HepG2 (cell line): ENCODE measurements around the gene FNBP1L. TPM values are rescaled to one million over a fixed set of nuclear protein-coding genes. Genes with fewer than 3 reads are reported as not detected.
A peak's percentile ranks its signal among the peaks of the same experiment; 100 is the strongest.

ENCODE experiments used
- AGO1 ChIP-seq: fragments of 200-400 bp; formaldehyde crosslinking; IDR thresholded peaks from 2 replicates; pipeline ENCODE4 v1.6.1; 2017; ENCODE audit warnings: mild to moderate bottlenecking, low read depth, low read length, moderate library complexity; ENCODE audit not compliant: poor library complexity, severe bottlenecking
- CENPT ChIP-seq: sonication (generic); formaldehyde crosslinking; IDR thresholded peaks from 2 replicates; pipeline ENCODE4 v1.8.0; 2022; ENCODE audit warnings: low read depth, mild to moderate bottlenecking, moderate library complexity, missing genetic modification reagents
- CHCHD3 ChIP-seq: sonication (generic); formaldehyde crosslinking; IDR thresholded peaks from 2 replicates; pipeline ENCODE4 v1.8.0; 2022; ENCODE audit warnings: mild to moderate bottlenecking, missing genetic modification reagents, moderate library complexity
- EED ChIP-seq: sonication (generic); formaldehyde crosslinking; IDR thresholded peaks from 2 replicates; pipeline ENCODE4 v1.5.0; 2020; ENCODE audit warnings: mild to moderate bottlenecking, missing genetic modification reagents
- FOXK2 ChIP-seq: fragments of 450-650 bp; IDR thresholded peaks from 2 replicates; pipeline ENCODE4 v1.6.1; 2016
- JUND ChIP-seq: sonication (generic); formaldehyde crosslinking; IDR thresholded peaks from 2 replicates; pipeline ENCODE4 v1.8.0; 2022; ENCODE audit warnings: mild to moderate bottlenecking, missing genetic modification reagents
- MAFK ChIP-seq, 2 experiments: IDR thresholded peaks in 1 of 2; conservative IDR thresholded peaks in 1 of 2; 2 replicates each; pipeline ENCODE4 v1.6.1; 2011; ENCODE audit warnings: improper control_type of control experiment in 2 of 2, low read length in 2 of 2
- MIER2 ChIP-seq: IDR thresholded peaks from 2 replicates; pipeline ENCODE4 v1.6.1; 2016; ENCODE audit warnings: missing biosample characterization, missing genetic modification reagents
- NFKB2 ChIP-seq: sonication (generic); formaldehyde crosslinking; IDR thresholded peaks from 2 replicates; pipeline ENCODE4 v1.4.0; 2020; ENCODE audit warnings: missing genetic modification reagents, borderline replicate concordance
- SOX5 ChIP-seq: IDR thresholded peaks from 2 replicates; pipeline ENCODE4 v1.6.1; 2016; ENCODE audit warnings: borderline replicate concordance
- ZNF282 ChIP-seq: fragments of 450-650 bp; IDR thresholded peaks from 2 replicates; pipeline ENCODE4 v1.6.1; 2018; ENCODE audit not compliant: partially characterized antibody
- ZNF431 ChIP-seq: sonication (generic); formaldehyde crosslinking; IDR thresholded peaks from 2 replicates; pipeline ENCODE4 v1.9.0; 2022; ENCODE audit warnings: missing genetic modification reagents, low read depth, mild to moderate bottlenecking, borderline replicate concordance
- ZNF563 ChIP-seq: sonication (generic); formaldehyde crosslinking; IDR thresholded peaks from 2 replicates; pipeline ENCODE4 v1.8.0; 2022; ENCODE audit warnings: mild to moderate bottlenecking, moderate library complexity, missing genetic modification reagents
- ZNF703 ChIP-seq: sonication (generic); formaldehyde crosslinking; IDR thresholded peaks from 2 replicates; pipeline ENCODE4 v1.5.1; 2020; ENCODE audit warnings: missing genetic modification reagents, mild to moderate bottlenecking, moderate library complexity, borderline replicate concordance
- ZNF772 ChIP-seq: sonication (generic); formaldehyde crosslinking; IDR thresholded peaks from 2 replicates; pipeline ENCODE4 v1.5.0; 2020; ENCODE audit warnings: mild to moderate bottlenecking, missing genetic modification reagents
- ZNF773 ChIP-seq: sonication (generic); formaldehyde crosslinking; IDR thresholded peaks from 2 replicates; pipeline ENCODE4 v1.4.0; 2020; ENCODE audit warnings: missing genetic modification reagents, borderline replicate concordance
- ZNF879 ChIP-seq: sonication (generic); formaldehyde crosslinking; IDR thresholded peaks from 2 replicates; pipeline ENCODE4 v1.8.1; 2023; ENCODE audit warnings: missing genetic modification reagents
- ZSCAN20 ChIP-seq: sonication (generic); formaldehyde crosslinking; IDR thresholded peaks from 2 replicates; pipeline ENCODE4 v1.4.0; 2020; ENCODE audit warnings: missing genetic modification reagents, mild to moderate bottlenecking, borderline replicate concordance
- polyA plus RNA-seq, 8 experiments: library from polyadenylated mRNA; depleted of rRNA in 3 of 8; stranded (reverse) in 7 of 8; unstranded in 1 of 8; fragments of >200 nt; fragmentation: Illumina TruSeq in 4 of 8; extraction: Trizol in 4 of 8; gene quantifications; 2 replicates each; pipeline versions ENCODE4 v1.2.1 to v1.2.3, GENCODE V29; 2011 to 2016; ENCODE audit warnings: low read depth in 4 of 8, missing spikeins in 1 of 8, mixed read lengths in 1 of 8; ENCODE audit not compliant: insufficient read depth in 1 of 8
- total RNA-seq, 5 experiments: library from RNA; depleted of rRNA; stranded (reverse); fragments of >200 nt; fragmentation: Illumina TruSeq; extraction: Trizol; gene quantifications; 2 replicates each; pipeline ENCODE4 v1.2.3, GENCODE V29; 2016; ENCODE audit warnings: low read depth in 1 of 5
- TF ChIP-seq, protein P1 (sequence below): sonication (generic); formaldehyde crosslinking; IDR thresholded peaks from 2 replicates; pipeline ENCODE4 v1.4.0; 2020; ENCODE audit warnings: low read depth, missing genetic modification reagents
- TF ChIP-seq, protein P2 (sequence below), 2 experiments: IDR thresholded peaks; 2 replicates each; pipeline ENCODE4 v1.6.1; 2011 to 2012; ENCODE audit warnings: low read length in 2 of 2, borderline replicate concordance in 1 of 2, low read depth in 1 of 2, mild to moderate bottlenecking in 1 of 2, moderate library complexity in 1 of 2
- TF ChIP-seq, protein P3 (sequence below): IDR thresholded peaks from 2 replicates; pipeline ENCODE4 v1.6.1; 2018; ENCODE audit warnings: missing genetic modification reagents

The FNBP1L gene
- total and polyA plus RNA-seq, 2 of the 13 experiments (the other 11 are each of a cell fraction or from before 2014, with no cell fraction given) = 24.1 to 27.1 TPM

DNA sequence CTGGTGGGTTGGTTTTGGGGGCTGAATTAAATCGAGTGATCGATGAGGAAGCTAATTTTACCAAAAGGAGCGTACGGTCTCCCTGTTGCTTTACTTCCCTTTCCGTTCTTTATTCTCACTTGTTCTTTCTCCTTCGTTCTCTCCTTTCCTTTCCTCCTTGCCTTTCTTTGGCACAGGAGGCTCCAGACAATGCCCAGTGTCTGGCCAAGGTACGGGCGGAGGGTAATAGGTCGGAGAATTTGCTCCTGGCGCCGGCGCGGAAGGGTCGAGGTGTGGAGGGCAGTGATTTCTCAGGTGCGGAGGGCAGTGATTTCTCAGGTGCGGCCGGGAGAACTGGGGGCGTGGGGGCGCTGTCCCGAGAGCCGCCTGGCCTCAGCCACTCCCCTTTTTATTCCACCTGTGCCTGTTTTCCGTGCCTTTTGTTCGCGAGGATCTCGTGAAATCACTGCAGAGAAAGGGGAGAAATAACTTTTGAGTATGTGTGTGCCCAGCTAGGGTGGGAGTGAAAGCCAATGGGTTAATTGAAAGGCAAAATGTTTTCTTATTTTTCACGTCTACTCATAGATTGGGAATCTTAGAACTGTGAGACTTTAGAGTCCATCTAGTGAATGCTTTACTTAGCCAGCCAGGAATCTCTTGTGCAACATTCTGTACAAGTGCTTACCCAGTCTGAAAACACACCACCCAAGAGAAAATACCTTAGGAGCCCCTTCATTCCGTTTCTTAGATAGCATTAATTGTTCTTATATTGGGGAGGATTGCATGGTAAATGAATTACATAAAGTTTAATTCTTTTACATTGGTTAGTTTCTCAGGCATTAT lies 1.3 kb downstream of the FNBP1L start (continued):
- no peak for TF ChIP-seq ZNF703 (CRISPR knock-in tag)
- TF ChIP-seq MIER2 (CRISPR knock-in tag) = no peak
- TF ChIP-seq JUND = no peak
- 0 out of 2 replicates have a peak, but pooled peaks have one; percentile 10 for TF ChIP-seq SOX5 (CRISPR knock-in tag)
- no peak for TF ChIP-seq ZNF282
- TF ChIP-seq ZNF431 (CRISPR knock-in tag) = no peak
- TF ChIP-seq ZNF563 (CRISPR knock-in tag) = no peak
- TF ChIP-seq, protein P1, sequence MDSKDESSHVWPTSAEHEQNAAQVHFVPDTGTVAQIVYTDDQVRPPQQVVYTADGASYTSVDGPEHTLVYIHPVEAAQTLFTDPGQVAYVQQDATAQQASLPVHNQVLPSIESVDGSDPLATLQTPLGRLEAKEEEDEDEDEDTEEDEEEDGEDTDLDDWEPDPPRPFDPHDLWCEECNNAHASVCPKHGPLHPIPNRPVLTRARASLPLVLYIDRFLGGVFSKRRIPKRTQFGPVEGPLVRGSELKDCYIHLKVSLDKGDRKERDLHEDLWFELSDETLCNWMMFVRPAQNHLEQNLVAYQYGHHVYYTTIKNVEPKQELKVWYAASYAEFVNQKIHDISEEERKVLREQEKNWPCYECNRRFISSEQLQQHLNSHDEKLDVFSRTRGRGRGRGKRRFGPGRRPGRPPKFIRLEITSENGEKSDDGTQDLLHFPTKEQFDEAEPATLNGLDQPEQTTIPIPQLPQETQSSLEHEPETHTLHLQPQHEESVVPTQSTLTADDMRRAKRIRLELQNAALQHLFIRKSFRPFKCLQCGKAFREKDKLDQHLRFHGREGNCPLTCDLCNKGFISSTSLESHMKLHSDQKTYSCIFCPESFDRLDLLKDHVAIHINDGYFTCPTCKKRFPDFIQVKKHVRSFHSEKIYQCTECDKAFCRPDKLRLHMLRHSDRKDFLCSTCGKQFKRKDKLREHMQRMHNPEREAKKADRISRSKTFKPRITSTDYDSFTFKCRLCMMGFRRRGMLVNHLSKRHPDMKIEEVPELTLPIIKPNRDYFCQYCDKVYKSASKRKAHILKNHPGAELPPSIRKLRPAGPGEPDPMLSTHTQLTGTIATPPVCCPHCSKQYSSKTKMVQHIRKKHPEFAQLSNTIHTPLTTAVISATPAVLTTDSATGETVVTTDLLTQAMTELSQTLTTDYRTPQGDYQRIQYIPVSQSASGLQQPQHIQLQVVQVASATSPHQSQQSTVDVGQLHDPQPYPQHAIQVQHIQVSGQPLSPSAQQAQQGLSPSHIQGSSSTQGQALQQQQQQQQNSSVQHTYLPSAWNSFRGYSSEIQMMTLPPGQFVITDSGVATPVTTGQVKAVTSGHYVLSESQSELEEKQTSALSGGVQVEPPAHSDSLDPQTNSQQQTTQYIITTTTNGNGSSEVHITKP = no peak
- no peak for TF ChIP-seq EED
- TF ChIP-seq, protein P2, sequence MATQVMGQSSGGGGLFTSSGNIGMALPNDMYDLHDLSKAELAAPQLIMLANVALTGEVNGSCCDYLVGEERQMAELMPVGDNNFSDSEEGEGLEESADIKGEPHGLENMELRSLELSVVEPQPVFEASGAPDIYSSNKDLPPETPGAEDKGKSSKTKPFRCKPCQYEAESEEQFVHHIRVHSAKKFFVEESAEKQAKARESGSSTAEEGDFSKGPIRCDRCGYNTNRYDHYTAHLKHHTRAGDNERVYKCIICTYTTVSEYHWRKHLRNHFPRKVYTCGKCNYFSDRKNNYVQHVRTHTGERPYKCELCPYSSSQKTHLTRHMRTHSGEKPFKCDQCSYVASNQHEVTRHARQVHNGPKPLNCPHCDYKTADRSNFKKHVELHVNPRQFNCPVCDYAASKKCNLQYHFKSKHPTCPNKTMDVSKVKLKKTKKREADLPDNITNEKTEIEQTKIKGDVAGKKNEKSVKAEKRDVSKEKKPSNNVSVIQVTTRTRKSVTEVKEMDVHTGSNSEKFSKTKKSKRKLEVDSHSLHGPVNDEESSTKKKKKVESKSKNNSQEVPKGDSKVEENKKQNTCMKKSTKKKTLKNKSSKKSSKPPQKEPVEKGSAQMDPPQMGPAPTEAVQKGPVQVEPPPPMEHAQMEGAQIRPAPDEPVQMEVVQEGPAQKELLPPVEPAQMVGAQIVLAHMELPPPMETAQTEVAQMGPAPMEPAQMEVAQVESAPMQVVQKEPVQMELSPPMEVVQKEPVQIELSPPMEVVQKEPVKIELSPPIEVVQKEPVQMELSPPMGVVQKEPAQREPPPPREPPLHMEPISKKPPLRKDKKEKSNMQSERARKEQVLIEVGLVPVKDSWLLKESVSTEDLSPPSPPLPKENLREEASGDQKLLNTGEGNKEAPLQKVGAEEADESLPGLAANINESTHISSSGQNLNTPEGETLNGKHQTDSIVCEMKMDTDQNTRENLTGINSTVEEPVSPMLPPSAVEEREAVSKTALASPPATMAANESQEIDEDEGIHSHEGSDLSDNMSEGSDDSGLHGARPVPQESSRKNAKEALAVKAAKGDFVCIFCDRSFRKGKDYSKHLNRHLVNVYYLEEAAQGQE (IDR thresholded peaks at IDR 0.05; ENCODE audit: borderline replicate concordance in 1 of 2, low read depth in 1 of 2, low read length in 2 of 2) = no peak
- no peak for TF ChIP-seq CENPT (CRISPR knock-in tag)
- TF ChIP-seq, protein P3, sequence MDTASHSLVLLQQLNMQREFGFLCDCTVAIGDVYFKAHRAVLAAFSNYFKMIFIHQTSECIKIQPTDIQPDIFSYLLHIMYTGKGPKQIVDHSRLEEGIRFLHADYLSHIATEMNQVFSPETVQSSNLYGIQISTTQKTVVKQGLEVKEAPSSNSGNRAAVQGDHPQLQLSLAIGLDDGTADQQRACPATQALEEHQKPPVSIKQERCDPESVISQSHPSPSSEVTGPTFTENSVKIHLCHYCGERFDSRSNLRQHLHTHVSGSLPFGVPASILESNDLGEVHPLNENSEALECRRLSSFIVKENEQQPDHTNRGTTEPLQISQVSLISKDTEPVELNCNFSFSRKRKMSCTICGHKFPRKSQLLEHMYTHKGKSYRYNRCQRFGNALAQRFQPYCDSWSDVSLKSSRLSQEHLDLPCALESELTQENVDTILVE (CRISPR knock-in tag) = no peak
- TF ChIP-seq ZNF773 (CRISPR knock-in tag) = no peak
- no peak for TF ChIP-seq ZSCAN20 (CRISPR knock-in tag)
- TF ChIP-seq FOXK2 = no peak
- TF ChIP-seq CHCHD3 (CRISPR knock-in tag) = no peak
- no peak for TF ChIP-seq NFKB2 (CRISPR knock-in tag)
- TF ChIP-seq ZNF772 (CRISPR knock-in tag) = no peak
- TF ChIP-seq MAFK (conservative IDR thresholded peaks at IDR 0.05 in 1 of 2, IDR thresholded peaks at IDR 0.05 in 1 of 2; ENCODE audit: low read length in 2 of 2) = no peak
- TF ChIP-seq AGO1 = no peak
- no peak for TF ChIP-seq ZNF879
